Testis (tissue), 3 donors: ENCODE measurements around the gene CCBE1. TPM values are rescaled to one million over a fixed set of nuclear protein-coding genes. Genes with fewer than 3 reads are reported as not detected.
A peak's percentile ranks its signal among the peaks of the same experiment; 100 is the strongest.

Source experiments
- DNase-seq: peaks from one replicate; pipeline ENCODE4 v3.0.0-alpha.2; 2019
- H3K27ac ChIP-seq, 2 donors: fragments of 200-600 bp; sonication (generic); one replicate each; pipeline ENCODE4 v1.5.1; 2019
- H3K27me3 ChIP-seq: fragments of 200-600 bp; sonication (generic); one replicate; pipeline ENCODE4 v1.5.1; 2019
- H3K36me3 ChIP-seq: fragments of 200-600 bp; sonication (generic); one replicate; pipeline ENCODE4 v1.5.1; 2017; ENCODE audit warnings: low read depth; ENCODE audit errors: missing control alignments
- H3K4me1 ChIP-seq: fragments of 200-600 bp; sonication (generic); one replicate; pipeline ENCODE4 v1.5.1; 2019
- H3K4me3 ChIP-seq, 2 donors: fragments of 200-600 bp; sonication (generic); one replicate each; pipeline ENCODE4 v1.5.1; 2017 to 2019
- H3K9me3 ChIP-seq: fragments of 200-600 bp; sonication (generic); one replicate; pipeline ENCODE4 v1.5.1; 2017
- POLR2A ChIP-seq: fragments of 450-650 bp; IDR thresholded peaks from one replicate; pipeline ENCODE4 v1.6.1; 2017; ENCODE audit warnings: antibody characterized with exemption, mild to moderate bottlenecking, moderate library complexity
- WGBS, 2 donors: methylation state at CpG; one replicate each; pipeline ENCODE4 v1.1.5; 2018; 5-methylcytosine and 5-hydroxymethylcytosine counted together
- intact Hi-C: fragments of 100-400 bp; cut with DNase I; formaldehyde crosslinking; loops from one replicate; pipeline ENCODE4 v1.15.1; 2023; ENCODE audit warnings: low total_unique reads
- polyA plus RNA-seq: library from polyadenylated mRNA; stranded (reverse); fragments of 350-450 nt; fragmentation: Illumina TruSeq; extraction: RNeasy Lipid Tissue Mini Kit (QIAGEN cat#74804); gene quantifications from one replicate; pipeline ENCODE4 v1.2.3, GENCODE V29; 2014; ENCODE audit warnings: low read depth, low replicate concordance; ENCODE audit not compliant: insufficient read depth
- total RNA-seq, 2 donors: library from RNA; depleted of rRNA; stranded (reverse); fragments of >200 nt; gene quantifications; one replicate each; pipeline ENCODE4 v1.2.3, GENCODE V29; 2016
- TF ChIP-seq, protein P1 (sequence below), 3 experiments: fragments of 450-650 bp in 2 of 3; fragments of 200-600 bp in 1 of 3; sonication (generic) in 1 of 3; IDR thresholded peaks; one replicate each; pipeline ENCODE4 v1.5.1; 2016 to 2019; ENCODE audit warnings: antibody characterized with exemption in 3 of 3, mild to moderate bottlenecking in 2 of 3, moderate library complexity in 1 of 3

CCBE1 gene
- total and polyA plus RNA-seq, 3 donors from 2014 or later: 1.8 to 2.6 (median 1.9) TPM

DNA sequence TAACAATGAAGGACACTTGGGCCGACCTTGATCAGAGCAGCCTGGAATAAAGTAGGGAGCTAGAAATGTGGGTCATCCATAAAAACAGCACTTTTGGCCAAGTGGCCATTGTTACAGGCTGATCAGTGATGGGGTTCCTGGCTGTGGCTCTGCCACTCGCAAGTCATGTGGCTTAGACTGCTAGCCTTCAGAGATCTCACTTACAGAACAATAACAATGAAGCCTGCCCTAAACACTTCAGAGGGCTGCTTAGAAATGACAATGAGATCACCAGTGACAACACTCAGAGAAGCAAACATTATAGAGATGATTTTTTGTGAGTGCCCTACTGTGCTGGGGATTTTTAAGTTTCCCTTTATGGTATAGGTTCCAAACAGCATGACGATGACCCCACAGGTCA, 230.2 kb downstream of the CCBE1 start:
- WGBS, 2 donors: 89 to 91% methylated on average over 3 of the region's 3 CpGs
- intact Hi-C loops: loop anchor here (10.0 kb wide), 1 partner anchor 358 kb away; no protein-coding TSS in a partner anchor
- H3K27ac ChIP-seq: no peak overlapping the region
- H3K4me1 ChIP-seq: no peaks in the 10 kb centered on the region
- no peaks in the 10 kb centered on the region for H3K9me3 ChIP-seq
- no peak for TF ChIP-seq POLR2A
- TF ChIP-seq, protein P1, sequence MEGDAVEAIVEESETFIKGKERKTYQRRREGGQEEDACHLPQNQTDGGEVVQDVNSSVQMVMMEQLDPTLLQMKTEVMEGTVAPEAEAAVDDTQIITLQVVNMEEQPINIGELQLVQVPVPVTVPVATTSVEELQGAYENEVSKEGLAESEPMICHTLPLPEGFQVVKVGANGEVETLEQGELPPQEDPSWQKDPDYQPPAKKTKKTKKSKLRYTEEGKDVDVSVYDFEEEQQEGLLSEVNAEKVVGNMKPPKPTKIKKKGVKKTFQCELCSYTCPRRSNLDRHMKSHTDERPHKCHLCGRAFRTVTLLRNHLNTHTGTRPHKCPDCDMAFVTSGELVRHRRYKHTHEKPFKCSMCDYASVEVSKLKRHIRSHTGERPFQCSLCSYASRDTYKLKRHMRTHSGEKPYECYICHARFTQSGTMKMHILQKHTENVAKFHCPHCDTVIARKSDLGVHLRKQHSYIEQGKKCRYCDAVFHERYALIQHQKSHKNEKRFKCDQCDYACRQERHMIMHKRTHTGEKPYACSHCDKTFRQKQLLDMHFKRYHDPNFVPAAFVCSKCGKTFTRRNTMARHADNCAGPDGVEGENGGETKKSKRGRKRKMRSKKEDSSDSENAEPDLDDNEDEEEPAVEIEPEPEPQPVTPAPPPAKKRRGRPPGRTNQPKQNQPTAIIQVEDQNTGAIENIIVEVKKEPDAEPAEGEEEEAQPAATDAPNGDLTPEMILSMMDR (IDR thresholded peaks at IDR 0.05): no peak
- no peaks in the 10 kb centered on the region for H3K36me3 ChIP-seq
- H3K4me3 ChIP-seq: no peak overlapping the region
- DNase-seq: no peak
- H3K27me3 ChIP-seq: no peaks in the 10 kb centered on the region

DNA sequence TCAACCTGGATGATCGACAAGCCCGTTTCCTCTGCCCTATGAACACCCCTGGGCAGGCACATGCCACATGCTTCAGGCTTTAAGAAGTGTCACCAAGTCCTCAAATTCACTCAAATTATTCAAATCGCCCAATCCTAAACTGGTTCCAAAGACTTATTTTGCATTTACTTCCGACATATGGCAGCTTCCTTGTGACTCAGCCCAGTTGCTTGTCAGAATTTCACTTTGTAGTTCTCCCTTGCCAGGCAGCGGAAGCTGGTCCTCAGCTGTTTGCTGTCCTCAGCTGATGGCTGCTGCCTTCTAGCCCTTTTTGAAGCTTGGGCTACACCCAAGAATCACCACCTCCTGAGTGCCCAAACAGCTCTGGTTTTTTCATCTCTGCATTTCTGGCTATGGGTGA, 232.7 kb downstream of the CCBE1 start:
- no peaks in the 10 kb centered on the region for H3K9me3 ChIP-seq
- intact Hi-C loops: loop anchor here (10.0 kb wide), 1 partner anchor 360 kb away; no protein-coding TSS in a partner anchor
- 83 to 84% methylated on average over 5 of the region's 5 CpGs for WGBS, 2 donors
- H3K4me3 ChIP-seq: no peak overlapping the region
- peaks cover 6% of the 10 kb centered on the region for H3K4me1 ChIP-seq
- TF ChIP-seq, protein P1 (IDR thresholded peaks at IDR 0.05): no peak
- no peak for TF ChIP-seq POLR2A
- H3K27me3 ChIP-seq: no peaks in the 10 kb centered on the region
- H3K27ac ChIP-seq: no peak overlapping the region
- H3K36me3 ChIP-seq: no peaks in the 10 kb centered on the region
- no peak for DNase-seq

DNA sequence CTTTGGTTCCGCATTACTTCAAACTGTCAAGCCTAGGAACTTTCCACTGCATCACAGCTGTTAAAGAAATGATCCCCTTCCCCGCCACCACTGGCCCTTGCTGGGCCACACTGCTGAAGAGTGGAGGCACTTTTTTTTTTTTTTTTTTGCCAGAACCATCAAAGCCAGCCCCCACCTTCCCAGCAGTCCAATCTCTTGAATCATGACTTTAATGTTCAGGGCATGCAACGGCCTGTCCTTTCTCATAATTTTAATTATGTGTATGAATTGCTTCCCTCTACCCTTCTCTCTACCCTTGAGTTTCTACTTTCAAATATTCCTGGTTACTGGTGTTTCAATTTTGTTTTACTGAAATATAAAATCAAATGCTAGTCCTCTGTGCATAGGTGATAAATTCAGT, 236.1 kb downstream of the CCBE1 start:
- Histone ChIP-seq H3K4me3 (no peak overlapping the region), H3K27me3 (no peaks in the 10 kb centered on the region), H3K9me3 (no peaks in the 10 kb centered on the region), H3K36me3 (no peaks in the 10 kb centered on the region), H3K4me1 (peaks cover 6% of the 10 kb centered on the region), H3K27ac (no peak overlapping the region)
- intact Hi-C loops: loop anchor here (10.0 kb wide), 1 partner anchor 364 kb away; no protein-coding TSS in a partner anchor
- no peak for DNase-seq
- TF ChIP-seq, protein P1 (IDR thresholded peaks at IDR 0.05): no peak
- TF ChIP-seq POLR2A: no peak
- 73 to 95% methylated on average over 3 of the region's 3 CpGs for WGBS, 2 donors

DNA sequence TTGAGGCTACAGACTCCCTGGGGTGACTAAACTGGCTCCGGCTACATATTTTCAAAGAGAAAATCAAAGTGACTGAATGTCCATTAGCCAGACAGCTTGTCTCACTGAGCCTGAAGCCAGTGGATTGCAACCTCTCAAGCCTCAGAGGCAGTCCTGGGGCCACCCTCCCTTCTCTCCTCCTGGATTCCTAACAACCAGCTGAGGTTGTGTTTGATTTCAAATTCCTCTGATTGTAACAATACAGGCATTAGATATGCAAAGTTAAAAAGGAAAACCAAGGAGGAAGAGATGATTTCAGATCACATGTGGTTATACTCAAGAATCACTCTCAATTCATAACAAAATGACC, 237.2 kb downstream of the CCBE1 start:
- Histone ChIP-seq H3K36me3 (no peaks in the 10 kb centered on the region), H3K27ac (no peak overlapping the region), H3K27me3 (no peaks in the 10 kb centered on the region), H3K4me3 (no peak overlapping the region), H3K9me3 (no peaks in the 10 kb centered on the region), H3K4me1 (peaks cover 6% of the 10 kb centered on the region)
- WGBS, 2 donors: 57 to 59% methylated on average over 1 of the region's 1 CpG
- intact Hi-C loops: loop anchor here (10.0 kb wide), 1 partner anchor 365 kb away; no protein-coding TSS in a partner anchor
- no peak for DNase-seq
- no peak for TF ChIP-seq POLR2A
- TF ChIP-seq, protein P1 (IDR thresholded peaks at IDR 0.05): no peak

DNA sequence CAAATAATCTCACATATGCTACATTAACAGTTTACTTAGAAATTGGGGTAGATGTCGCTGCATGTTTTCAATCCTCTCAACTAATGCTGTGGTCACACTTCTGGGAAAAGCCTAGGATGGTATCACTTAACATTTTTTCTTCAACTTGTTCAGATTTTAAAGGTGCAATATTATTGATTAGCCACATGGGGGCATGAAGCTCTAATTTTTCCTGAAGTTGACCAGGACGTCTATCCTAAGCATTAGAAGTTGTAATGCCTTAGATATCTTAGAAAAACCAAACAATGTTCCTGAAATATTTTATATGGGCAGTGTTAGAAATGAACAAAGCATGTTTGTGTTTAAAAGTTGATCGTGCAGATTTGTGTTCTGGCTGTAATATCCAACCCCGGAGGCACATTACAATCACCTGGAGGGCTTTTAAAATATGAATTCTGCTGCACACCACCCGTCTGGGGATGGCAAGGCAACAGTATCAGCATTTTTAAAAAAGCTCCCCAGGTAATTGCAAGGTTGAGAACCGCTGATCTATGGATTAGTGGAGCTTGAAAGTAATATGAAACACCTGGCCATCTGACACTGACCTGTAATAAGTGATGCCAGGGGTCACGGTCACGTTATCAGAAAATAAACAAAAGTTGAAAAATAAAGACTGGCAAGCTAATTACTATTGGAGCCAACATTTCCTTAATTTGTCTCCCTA, 237.7 kb downstream of the CCBE1 start:
- no peaks in the 10 kb centered on the region for H3K36me3 ChIP-seq
- H3K4me1 ChIP-seq: peaks cover 6% of the 10 kb centered on the region
- no peak for DNase-seq
- 29 to 36% methylated on average over 8 of the region's 8 CpGs for WGBS, 2 donors
- H3K4me3 ChIP-seq: no peak overlapping the region
- H3K9me3 ChIP-seq: no peaks in the 10 kb centered on the region
- intact Hi-C loops: loop anchor here (10.0 kb wide), 1 partner anchor 365 kb away; no protein-coding TSS in a partner anchor
- H3K27me3 ChIP-seq: no peaks in the 10 kb centered on the region
- H3K27ac ChIP-seq: no peak overlapping the region
- TF ChIP-seq, protein P1 (IDR thresholded peaks at IDR 0.05): peak; percentile 31 to 80 (median 68)
- TF ChIP-seq POLR2A: no peak
